ENCODE data around the gene LRRC3C.

The LRRC3C gene

DNA sequence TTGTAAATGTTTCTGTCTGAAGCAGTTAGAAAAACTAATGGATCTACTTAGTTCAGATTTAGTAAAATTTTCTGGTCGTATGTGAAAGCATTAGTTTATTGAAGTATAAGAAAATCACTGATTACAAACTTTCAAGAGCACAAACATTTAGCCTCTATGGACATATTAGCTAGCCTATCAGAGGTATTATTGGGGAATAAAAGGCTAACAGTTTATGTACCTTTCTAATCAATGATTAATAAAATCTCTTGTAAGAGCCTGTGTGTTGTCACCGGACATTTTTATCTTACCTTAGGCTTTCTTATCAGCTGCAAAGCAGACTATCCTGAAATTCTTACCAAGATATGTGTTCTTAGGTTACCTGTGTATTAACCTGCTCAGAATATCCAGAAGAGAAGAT is 38.3 kb upstream of the LRRC3C start:
- Histone ChIP-seq H4K20me1 (ENCODE audit: low read depth, low read length) (no peaks in the 10 kb centered on the region), H3K9me2 (replicated peaks; ENCODE audit: insufficient read depth, low read length) (no peaks in the 10 kb centered on the region), H3F3A (ENCODE audit: insufficient read depth) (no peaks in the 10 kb centered on the region), H3K27ac (ENCODE audit: low read depth, low read length) (no peak overlapping the region), H3K79me2 (ENCODE audit: insufficient read depth, low read length) (no peaks in the 10 kb centered on the region), H3K4me3 (ENCODE audit: insufficient read depth, low read length, poor library complexity, severe bottlenecking) (no peak overlapping the region), H3K4me2 (ENCODE audit: low read depth, low read length, poor library complexity, severe bottlenecking) (no peak overlapping the region), H3K9me3 (ENCODE audit: insufficient read depth, low read length) (no peaks in the 10 kb centered on the region), H3K27me3 (ENCODE audit: low read length) (no peaks in the 10 kb centered on the region), H3K36me3 (ENCODE audit: low read length) (no peaks in the 10 kb centered on the region), H3K9ac (ENCODE audit: low read length) (no peak overlapping the region), H2AFZ (ENCODE audit: low read depth, low read length, severe bottlenecking) (no peak overlapping the region)
- TF ChIP-seq EZH2phosphoT487 (conservative IDR thresholded peaks at IDR 0.05; ENCODE audit: low read length) = no peak
- TF ChIP-seq, protein P1, sequence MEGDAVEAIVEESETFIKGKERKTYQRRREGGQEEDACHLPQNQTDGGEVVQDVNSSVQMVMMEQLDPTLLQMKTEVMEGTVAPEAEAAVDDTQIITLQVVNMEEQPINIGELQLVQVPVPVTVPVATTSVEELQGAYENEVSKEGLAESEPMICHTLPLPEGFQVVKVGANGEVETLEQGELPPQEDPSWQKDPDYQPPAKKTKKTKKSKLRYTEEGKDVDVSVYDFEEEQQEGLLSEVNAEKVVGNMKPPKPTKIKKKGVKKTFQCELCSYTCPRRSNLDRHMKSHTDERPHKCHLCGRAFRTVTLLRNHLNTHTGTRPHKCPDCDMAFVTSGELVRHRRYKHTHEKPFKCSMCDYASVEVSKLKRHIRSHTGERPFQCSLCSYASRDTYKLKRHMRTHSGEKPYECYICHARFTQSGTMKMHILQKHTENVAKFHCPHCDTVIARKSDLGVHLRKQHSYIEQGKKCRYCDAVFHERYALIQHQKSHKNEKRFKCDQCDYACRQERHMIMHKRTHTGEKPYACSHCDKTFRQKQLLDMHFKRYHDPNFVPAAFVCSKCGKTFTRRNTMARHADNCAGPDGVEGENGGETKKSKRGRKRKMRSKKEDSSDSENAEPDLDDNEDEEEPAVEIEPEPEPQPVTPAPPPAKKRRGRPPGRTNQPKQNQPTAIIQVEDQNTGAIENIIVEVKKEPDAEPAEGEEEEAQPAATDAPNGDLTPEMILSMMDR (IDR thresholded peaks at IDR 0.05; ENCODE audit: insufficient read depth, low read length, poor library complexity, severe bottlenecking) = no peak

DNA sequence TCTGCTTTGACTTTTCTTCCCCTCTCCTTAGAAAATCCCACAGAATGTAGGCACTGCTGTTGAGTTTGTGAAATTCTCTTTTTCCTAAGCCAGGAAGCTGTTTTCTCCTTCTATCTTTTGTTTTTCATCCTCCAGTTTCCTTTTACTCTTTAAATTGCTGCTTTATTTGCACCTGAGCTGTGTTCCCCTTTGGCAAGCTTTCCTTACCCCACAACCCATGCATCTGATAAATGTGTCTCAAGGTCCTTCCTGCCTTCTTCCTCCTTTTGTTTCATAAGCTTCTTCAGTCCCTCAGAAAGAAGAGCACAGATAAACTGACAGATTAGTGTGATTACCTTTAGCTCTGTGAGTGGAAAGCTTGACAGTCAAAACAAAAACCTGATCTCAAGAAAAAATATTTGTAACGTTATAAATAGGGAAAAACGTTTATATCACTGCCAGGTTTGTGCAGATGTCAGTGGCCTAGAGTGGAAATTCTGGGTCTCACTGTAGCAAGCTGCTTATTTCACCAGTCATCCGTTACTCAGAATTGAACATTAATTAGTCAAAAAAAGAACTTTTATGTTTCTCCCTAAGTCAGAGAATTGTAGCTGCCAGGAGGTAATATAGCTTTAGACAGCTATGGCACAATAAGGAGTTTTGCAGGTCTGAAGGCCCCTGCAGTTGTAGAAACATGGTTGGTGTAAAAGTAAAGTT is 32.7 kb upstream of the LRRC3C start:
- Histone ChIP-seq H3K36me3 (ENCODE audit: low read length) (no peaks in the 10 kb centered on the region), H3K79me2 (ENCODE audit: insufficient read depth, low read length) (no peaks in the 10 kb centered on the region), H3K27me3 (ENCODE audit: low read length) (no peaks in the 10 kb centered on the region), H4K20me1 (ENCODE audit: low read depth, low read length) (no peaks in the 10 kb centered on the region), H3K4me2 (ENCODE audit: low read depth, low read length, poor library complexity, severe bottlenecking) (no peak overlapping the region), H3K27ac (ENCODE audit: low read depth, low read length) (no peak overlapping the region), H3K9ac (ENCODE audit: low read length) (no peak overlapping the region), H3K9me2 (replicated peaks; ENCODE audit: insufficient read depth, low read length) (no peaks in the 10 kb centered on the region), H2AFZ (ENCODE audit: low read depth, low read length, severe bottlenecking) (no peak overlapping the region), H3K4me3 (ENCODE audit: insufficient read depth, low read length, poor library complexity, severe bottlenecking) (no peak overlapping the region), H3F3A (ENCODE audit: insufficient read depth) (no peaks in the 10 kb centered on the region), H3K9me3 (ENCODE audit: insufficient read depth, low read length) (no peaks in the 10 kb centered on the region)
- TF ChIP-seq, protein P1 (IDR thresholded peaks at IDR 0.05; ENCODE audit: insufficient read depth, low read length, poor library complexity, severe bottlenecking) = no peak
- TF ChIP-seq EZH2phosphoT487 (conservative IDR thresholded peaks at IDR 0.05; ENCODE audit: low read length) = no peak

DNA sequence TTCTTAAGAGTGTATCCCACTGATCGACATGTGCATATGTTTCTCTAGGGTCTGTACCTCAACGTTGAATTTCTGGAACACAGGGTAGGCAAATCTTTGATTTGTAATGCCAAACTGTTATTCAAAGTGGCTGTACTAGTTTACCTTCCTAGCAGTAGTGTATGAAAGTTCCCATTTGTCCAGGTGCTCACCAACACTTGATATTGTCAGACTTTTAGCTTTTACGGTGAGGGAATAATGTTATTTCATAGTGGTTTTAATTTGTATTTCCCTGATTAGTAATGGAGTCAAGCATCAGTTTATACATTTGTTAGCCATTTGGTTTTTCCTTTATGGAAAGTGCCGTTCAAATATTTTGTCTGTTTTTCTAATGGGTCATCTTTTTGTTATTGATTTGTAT is 29.4 kb upstream of the LRRC3C start:
- no peaks in the 10 kb centered on the region for H3K9me3 ChIP-seq (ENCODE audit: insufficient read depth, low read length)
- no peak overlapping the region for H3K9ac ChIP-seq (ENCODE audit: low read length)
- no peaks in the 10 kb centered on the region for H3K36me3 ChIP-seq (ENCODE audit: low read length)
- H3F3A ChIP-seq (ENCODE audit: insufficient read depth) = no peaks in the 10 kb centered on the region
- H3K4me2 ChIP-seq (ENCODE audit: low read depth, low read length, poor library complexity, severe bottlenecking) = no peak overlapping the region
- no peaks in the 10 kb centered on the region for H3K27me3 ChIP-seq (ENCODE audit: low read length)
- TF ChIP-seq, protein P1 (IDR thresholded peaks at IDR 0.05; ENCODE audit: insufficient read depth, low read length, poor library complexity, severe bottlenecking) = no peak
- TF ChIP-seq EZH2phosphoT487 (conservative IDR thresholded peaks at IDR 0.05; ENCODE audit: low read length) = no peak
- H3K4me3 ChIP-seq (ENCODE audit: insufficient read depth, low read length, poor library complexity, severe bottlenecking) = no peak overlapping the region
- no peak overlapping the region for H3K27ac ChIP-seq (ENCODE audit: low read depth, low read length)
- no peak overlapping the region for H2AFZ ChIP-seq (ENCODE audit: low read depth, low read length, severe bottlenecking)
- H4K20me1 ChIP-seq (ENCODE audit: low read depth, low read length) = no peaks in the 10 kb centered on the region
- no peaks in the 10 kb centered on the region for H3K9me2 ChIP-seq (replicated peaks; ENCODE audit: insufficient read depth, low read length)
- no peaks in the 10 kb centered on the region for H3K79me2 ChIP-seq (ENCODE audit: insufficient read depth, low read length)

Data from SU-DHL-6 (cell line).